Fibroblast of upper back skin (primary cell): ENCODE measurements around the gene XAB2.

Experiments
- DNase-seq: peaks from one replicate; pipeline ENCODE4 v3.0.0-alpha.2; 2013

XAB2 gene

GRCh38 chr19:7575434-7576040, 53.8 kb downstream of the XAB2 start:
- no peak for DNase-seq

GRCh38 chr19:7570761-7571160, 58.6 kb downstream of the XAB2 start:
- no peak for DNase-seq
